Activated gamma-delta T cell treated with anti-CD3 and anti-CD28 coated beads, Interleukin-2, amount 50 U/mL, for 16 hours (primary cell): ENCODE data around the gene SHISA8.

Experiments
- DNase-seq: peaks from one replicate; pipeline ENCODE4 v3.0.0-alpha.2; 2020; ENCODE audit warnings: low read depth

SHISA8 gene

DNA sequence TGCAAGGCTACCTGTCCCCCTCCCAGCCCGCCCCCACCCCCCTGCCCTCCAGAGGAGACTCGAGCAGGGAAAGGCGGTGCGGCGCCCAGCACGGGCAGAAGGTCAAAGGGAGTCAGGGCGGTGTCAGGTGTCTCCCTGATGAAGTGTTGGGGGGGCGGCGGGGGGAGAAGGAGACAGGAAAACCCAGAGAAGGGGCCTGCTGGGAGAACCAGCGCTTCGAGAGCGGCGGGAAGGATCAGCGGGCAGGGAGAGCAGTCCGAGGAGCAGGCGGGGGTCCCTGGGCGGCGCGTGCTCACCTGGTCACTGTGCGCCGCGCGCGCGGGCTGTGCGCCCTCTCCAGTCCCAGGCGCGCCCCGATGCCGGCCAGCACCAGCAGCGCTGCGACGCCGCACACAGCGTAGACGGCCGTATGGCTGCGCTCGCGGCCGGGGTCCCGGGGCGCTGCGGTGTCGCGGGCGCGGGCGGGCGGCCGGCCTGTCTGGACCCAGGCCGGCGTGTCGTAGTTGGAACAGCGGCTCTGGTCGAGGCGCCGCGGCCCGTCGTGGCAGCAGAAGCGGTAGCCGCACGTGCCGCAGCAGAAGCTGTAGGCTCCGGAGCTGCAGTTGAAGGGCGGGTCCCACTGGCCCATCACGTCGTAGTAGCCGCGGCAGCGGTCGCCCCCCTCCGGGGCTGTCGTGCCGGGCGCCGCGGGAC is 886 bp downstream of the SHISA8 start:
- DNase-seq, result no peak

DNA sequence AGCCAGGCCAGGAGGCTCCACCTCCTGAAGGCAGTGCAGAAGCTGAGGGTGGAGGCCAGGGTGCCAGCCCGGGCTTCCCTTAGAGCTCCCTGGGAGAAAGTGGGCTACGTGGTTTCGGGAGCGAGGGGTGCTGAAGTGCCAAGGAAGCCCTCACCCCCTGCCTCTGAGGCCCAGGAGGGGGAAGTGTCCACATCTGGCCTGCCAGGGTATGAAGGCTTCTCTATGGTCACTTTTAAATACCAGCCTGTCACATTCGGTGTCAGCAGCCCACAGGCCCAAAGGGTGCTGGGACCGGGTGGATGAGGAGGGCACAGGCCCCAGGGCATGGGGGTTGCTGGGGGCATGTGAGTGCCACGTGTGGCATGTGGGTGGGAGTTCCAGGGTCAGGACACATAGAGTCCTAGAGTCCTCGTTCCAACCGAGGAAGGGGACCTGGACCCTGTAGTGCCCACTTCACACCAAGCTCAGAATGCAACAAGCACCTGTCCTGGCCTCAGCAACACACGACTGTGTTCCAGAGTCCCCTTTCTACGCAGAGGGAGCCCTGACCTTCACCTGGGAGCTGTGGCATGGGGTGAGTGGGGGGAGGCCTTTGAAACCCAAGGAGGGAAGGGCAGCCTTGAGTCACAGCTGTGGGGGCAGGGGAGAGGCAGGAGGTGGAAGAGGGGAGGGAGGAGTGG is 1.7 kb downstream of the SHISA8 start:
- DNase-seq, result no peak

DNA sequence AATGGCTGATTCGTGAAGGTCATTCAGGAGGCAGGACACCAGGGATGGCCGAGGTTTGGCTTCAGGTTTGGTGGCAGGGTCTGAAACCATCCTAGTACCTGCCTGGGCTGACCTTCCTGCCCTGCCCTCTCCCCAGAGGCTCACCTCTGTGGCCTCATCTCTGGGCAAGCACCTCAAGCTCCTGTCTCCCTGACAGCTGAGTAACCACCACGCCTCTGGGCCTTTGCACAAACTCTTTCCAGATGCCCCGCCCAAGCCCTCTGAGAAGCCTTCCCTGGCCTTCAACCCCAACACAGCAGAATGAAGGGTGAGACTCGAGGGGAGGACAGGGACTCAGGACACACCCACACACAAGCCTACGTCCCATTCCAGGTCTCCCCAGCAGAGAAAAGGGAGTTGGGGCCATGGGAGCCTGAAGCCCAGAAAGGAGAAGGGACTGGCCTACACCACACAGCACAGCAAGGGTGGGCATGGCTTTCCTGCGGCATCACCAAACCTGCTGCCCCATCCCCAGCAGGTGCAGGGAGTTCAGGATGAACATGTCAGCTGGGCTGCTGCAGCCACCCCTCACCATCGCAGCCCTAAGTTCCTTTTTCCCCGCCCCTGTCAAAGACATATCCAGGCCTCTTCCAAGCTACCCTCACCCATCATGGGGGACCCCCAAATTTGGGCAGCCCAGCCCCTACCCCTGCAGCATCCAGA is 2.4 kb downstream of the SHISA8 start:
- no peak for DNase-seq

DNA sequence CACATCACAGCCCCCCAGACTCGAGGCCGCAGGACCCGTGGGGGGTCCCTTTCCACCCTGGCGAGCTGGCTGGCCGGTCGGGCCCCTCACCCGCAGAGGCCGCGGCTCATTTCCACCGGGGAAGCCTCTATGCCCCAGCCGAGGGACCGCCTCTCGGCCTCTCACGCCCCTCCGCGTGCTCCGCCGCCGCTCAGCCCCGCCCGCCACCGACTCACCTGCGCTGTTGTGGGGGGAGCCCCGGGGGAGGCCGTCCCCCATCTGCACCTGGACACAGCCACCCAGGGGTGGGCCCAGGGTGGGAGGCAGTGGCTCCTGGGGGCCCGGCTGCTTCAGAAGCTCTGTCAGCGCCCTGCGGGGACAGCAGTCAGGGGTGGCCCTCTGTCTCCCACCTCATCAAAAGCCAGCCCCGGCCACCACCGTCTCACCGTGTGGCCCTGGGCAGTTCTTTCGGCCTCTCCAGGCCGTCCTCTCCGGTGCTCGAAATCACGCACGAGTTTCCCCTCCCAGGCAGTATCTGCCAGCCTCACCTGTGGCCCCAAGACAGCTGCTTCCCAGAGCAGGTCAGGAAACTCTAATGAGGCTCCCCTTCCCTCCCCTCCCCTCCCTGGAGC is 3.8 kb downstream of the SHISA8 start:
- no peak for DNase-seq

DNA sequence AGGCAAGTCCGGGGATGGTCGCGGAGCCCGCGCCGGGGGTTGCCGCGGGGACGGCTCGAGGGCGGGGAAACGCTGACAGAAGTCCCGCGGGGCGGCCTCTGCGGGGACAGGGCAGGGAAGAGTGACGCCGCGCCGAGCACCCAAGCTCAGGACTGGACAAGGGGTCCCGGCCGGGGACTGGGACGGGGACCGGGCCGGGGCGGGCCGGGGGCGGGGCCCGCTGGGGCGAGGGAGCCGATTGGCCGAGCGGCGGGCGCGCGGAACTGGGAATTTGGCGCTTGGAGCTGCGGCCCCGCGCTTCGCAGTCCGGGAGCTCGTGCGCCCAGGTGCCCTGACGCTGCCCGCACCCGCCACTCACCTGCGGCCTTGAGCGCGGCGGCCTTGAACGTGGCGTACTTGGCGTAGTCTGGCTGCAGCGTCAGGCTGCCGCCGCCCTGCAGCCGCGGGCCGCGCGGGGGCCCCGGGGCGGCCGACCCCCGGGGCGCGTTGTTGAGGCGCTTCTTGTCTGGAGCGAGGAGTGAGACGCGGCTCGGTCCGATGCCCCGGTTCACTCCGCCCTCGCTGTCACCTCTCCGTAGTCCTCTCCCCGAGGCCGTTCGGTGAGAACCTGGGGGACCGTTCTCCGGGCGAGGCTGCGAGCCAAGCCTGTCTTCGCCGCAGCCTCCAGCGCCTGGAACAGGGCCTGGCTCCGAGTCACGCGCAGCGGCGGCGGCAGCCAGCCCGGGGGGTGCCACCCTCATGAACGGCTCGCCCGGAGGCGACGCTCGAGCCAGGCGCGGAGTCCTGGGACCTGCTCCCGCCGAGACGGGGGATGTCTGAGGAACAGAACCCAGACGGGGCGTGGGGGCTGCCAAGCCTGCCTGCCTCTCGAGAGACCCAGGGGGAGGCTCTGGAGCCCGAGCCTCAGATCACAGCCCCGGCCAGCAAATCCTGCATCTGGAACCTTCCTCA is 4.5 kb downstream of the SHISA8 start:
- no peak for DNase-seq

DNA sequence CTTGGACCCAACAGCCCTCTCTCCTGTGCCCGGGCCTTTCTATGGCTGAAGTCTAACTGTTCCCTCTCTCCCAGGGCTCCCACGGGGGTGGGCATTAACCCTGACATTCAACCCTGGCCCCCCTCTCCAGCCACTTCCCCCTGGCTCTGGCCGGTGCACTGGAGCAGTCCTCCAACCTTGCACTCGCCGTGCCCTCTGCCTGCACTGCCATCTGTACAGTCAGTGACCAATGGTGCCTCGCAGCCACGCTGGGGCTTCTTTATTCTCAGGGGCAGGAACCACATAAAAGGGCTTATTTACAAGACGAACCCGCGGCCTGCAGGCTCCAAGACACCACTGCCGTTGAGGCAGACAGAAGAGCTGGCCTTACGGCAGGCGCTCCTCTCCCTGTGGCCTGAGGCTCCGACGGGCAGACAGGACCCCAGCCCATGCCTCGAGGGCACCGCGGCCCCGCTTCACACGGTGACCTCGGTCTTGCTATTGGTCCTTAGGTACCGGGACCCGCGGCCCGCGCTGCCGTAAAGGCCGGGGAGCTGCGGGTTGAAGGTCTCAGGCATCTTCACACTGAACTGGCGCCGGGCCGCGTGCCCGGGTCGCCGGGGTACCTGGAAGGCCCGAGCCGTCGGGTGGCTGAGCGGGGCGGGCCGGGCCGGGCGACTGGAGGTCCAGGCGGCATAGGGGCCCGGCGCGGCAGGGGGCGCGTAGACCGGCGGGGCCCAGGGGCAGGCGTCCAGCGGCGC is 5.4 kb downstream of the SHISA8 start:
- DNase-seq, result no peak

DNA sequence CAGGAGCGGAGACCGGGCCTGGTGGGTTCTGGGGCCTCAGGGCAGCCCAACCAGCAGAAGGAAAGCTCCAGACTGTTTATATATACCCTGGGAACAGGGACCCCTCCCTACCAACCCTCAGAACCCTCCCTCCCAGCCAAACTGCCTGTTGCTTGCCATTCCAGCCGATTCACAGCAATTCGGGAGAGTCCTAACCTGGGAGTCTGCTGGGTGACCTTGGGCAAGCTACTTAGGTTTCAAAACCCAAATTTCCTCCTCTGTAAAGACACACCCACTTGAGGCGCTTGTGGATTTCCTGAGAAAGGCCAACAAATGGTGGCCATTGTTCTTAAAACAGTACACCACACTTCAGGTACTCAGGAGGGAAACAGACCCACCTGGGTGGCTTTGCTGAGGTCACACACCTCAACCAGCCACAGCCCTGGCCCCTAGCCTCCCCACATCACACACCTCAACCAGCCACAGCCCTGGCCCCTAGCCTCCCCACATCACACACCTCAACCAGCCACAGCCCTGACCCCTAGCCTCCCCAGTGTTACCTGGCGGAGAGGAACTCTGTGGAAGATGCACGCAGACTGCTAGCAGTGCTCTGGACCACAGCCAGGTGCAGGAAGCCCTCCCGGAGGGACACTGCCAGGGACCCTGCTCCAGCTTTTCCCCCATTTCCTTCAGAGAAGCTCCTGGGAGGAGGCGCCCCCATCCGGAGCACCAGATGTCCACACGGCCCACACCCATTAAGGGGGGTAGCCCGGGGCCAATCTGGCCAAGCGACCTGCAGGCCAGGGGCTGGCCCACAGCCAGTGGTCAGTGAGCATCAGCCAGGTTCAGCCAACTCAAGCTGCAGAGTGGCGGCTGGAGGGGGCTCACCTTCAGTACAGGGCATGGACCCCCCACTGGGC is 6.2 kb downstream of the SHISA8 start:
- no peak for DNase-seq

DNA sequence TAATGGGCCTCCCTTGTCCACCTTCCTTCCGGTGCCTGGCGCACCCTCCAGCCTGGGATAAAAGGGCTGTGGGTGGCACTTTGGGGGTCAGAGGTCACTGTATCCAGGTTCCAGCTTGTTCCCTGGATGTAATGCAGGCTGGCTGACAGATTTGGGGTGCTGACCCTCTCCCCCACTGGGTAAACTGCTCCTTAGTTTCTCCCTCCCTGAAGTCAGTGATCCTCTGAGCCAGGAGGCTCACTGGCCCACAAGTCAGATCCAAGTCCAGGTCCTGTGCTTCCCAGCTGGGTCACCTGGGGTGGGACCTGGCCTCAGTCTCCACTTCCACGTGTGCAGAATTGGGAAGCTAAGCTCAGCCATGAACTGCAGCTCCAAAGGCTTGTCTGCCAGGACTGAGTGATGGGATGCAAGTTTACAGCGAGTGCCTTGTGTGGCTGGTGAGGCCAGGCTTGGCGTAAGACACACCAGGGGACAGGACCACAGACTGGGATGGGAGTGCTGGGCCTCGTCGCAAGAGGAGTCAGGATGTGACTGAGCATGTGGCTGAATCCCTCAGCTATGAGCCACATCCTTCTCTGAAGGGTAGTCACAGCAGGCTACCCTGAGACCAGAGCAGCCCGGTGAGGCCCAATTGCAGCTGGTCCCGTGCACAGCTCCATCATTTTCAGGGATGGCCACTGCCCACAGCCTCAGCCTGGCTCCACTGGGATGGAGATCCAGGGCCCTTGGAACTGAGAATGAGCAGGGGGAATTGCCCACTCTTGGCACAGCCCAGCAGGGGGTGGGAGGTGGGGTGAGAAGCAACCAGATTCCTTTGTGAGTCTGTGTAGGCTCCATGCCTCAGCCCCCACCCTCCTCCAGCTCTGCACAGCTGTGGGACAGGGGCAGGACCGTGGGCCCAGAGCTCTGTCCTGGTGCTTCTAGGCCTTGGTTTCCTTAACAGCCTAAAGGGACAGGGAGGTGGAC is 7.2 kb downstream of the SHISA8 start:
- DNase-seq, result no peak

DNA sequence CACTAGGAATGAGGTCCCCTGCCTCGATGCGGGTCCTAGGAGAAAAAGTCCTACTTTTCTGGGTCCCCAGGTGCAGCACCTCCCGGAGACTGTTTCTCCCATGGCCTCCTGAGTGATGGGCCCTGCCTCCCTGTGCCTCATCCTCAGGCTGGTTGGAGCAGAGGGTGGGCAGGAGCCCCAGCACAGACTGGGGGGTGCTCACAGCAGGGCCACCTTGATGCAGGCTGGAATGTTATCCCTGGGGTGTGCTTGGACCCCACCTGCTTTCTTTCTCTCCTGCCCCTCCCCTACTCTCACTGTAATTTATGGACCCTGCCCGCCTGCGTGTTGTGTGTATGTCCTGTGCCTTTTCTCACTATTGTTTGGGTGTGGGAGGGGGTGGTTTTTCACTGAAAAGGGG is 8.1 kb downstream of the SHISA8 start:
- DNase-seq, result no peak

DNA sequence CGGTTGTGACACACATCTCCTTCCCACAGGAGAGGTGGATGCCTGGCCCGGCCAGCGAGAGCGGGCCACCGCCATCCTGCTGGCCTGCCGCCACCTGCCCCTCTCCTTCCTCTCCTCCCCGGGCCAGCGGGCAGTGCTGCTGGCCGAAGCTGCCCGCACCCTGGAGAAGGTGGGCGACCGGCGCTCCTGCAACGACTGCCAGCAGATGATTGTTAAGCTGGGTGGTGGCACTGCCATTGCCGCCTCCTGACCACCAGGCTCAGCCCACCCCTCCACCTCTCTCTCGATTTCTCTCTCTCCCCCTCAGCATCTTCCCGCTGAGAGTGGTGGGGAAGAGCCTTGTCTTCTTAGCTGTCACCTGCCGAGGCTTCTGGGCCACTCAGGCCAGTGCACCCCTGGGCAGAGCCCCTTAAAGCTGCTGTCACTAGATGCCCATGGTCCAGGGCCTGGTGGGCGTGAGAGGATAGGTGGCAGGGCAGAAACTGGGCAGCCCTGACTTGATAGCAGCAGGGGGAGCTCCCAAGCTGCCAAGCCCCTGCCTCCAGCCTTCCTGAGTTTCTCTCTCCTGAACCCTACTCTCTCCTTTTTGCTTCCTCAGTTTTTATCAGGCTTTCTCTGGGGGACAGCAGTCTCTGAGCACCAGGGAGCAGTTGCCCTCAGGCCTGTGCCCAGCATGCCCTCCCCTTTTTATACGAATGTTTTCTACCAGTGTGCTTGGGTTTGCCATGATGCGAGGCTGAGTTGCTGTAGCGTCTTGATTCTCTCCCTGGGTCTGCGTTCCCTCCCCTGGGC is 9.3 kb downstream of the SHISA8 start:
- no peak for DNase-seq

DNA sequence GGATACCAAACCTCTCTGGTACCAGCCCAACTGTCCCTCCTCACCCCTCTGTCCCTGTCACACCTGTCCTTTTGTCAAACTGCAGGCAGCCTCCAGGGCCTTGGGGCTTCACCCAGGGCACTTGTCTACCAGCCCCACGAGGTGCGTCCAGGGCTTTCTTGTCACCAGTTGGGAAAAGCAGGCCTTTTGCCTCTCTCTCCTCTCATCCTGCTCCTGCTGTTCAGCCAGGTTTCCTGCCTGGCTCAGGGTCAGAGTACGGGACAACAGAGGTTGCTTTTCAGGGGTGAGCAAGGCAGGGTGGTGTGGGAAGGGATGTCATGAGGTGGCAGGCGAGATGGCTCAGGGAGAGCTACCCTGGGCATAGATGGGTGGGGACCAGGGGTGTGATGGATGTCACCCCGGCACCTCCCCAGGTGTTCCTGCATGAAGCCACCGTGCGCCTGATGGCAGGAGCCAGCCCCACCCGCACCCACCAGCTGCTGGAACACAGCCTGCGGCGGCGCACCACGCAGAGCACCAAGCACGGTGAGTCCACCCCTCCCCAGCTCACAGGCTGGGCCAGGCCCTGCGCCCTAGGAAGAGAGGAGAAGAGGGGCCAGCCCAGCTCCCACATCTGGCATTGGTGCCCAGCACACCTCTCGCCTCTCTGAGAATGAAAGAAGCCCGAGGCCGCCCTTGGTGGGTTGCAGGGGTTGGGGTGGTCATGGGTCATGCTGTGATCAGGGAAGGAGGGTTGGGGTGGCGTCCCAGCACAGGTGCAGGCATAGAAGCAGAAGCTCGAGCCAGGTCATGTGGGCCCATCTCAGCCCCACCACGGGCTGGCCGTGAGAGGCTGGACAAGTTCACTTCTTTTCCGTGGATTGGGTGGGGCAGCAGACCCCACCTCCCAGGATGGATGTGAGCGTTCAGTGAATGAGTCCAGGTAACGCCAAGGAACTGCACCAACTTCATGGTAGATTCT is 10.1 kb downstream of the SHISA8 start:
- DNase-seq, result no peak

DNA sequence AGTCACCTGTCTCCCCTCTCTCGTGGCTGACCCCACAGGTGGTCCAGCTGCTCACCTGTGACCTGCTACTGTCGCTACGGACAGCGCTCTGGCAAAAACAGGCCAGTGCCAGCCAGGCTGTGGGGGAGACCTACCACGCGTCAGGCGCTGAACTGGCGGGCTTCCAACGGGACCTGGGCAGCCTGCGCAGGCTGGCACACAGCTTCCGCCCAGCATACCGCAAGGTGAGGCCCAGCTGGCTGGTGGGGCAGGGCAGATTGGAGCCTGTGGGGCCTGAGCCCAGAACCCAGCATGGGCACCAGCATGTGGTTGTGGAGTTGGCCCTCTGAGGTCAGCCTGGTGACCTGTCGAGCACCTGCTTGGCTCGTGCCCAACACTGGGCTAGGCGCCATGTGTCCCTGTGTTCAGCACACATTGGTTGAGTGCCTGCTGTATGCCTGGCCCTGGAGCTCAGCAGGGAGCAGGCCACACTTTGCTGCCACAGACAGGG is 11.9 kb downstream of the SHISA8 start:
- no peak for DNase-seq

DNA sequence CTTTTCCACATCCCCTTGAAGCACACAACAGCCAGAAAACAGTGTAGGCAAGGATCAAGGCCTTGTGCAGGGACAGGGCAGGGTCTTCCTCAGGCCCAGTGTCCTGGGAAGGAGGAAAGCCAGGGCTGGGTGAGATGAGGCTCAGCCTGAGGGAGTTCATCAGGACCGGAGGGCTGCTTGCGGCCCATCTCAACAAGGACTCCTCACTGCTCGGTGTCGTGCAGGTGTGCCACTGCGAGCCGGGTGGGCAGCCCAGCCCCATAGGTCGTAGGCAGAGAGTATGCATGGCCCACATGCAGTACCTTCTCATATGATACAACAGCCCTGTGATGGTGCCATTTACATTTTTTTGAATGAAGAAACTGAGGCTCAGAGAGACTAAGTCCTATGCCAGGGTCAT is 12.9 kb downstream of the SHISA8 start:
- DNase-seq, result no peak

DNA sequence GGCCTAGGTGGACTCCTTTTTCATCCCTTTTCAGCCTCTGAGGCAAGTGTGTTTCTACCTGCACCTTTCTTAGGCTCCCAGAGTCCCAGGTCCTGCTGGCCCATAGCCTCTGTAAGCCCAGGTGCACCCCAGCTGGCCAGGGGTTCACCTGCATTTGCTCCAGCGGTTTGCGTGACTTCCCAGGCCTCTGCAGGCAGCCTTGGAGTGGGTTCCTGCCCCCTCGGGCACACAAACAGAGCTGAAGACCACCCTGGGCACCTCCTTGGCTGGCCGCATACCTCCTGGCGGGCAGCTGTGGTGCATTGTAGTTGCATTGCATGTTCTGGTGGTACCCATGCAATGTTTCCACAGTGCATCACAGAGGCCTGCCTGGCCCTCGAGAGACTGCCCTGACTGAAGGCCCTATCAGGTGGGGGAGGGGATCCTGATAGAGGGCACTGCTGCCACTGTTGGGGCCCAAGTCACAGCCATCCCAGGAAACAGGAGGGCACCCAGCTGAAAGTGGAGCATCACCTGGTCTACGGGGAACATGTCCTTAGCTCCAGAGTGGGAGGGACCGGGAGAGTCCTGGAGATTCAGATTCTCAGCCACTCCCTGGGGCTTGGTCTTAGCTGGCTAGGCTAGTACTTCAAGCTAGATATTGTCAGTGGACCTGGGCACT is 14.1 kb downstream of the SHISA8 start:
- DNase-seq, result no peak

DNA sequence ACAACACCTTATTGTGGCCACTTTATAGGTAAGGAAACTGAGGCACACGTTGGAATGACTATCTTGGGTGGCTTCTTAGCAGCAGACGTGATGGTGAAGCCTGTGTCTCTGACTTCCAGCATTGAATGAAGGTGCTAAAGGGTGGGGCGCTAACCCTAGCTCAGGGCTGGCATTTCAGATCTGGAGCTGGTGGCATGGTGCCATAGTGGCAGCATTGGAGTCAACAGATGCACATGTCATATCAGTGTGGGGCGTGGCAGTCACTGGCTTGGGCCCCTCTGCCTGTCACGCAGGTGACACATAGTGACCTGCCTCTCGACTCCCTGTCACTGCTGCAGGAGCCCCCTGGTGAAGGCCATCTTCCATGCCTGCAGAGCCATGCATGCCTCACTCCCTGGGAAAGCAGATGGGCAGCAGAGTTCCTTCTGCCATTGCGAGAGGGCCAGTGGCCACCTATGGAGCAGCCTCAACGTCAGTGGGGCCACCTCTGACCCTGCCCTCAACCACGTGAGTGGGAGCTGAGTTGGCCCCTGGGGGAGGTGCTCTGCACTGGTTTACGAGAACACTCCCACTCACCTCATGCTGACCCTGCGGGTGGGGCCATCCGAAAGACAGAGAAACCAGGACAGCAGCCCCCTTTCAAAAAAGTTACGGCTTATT is 14.8 kb downstream of the SHISA8 start:
- DNase-seq, result no peak

DNA sequence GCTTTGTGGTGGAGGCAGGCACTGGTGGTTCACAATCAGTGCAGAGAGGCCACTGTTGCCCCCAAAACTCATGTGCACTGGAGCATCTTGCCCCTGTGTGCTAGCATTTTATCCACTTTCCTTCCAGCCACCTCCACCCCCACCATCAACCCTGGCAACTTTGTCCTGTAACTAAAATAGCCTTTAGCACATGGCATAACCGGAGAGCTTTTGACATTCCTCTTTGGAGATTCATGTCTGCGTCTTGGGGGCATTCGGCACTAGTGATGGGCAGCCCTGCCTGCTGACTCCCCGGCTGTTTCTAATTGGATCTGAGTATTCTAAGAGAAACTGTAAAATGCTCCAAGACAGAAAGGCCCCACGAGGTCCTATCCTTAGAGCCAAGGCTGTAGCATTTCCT is 15.8 kb downstream of the SHISA8 start:
- no peak for DNase-seq
